NCI-H510A (cell line): Measurements from ENCODE around the gene CPEB4.
A peak's percentile ranks its signal among the peaks of the same experiment; 100 is the strongest.

Source experiments
- DNase-seq: peaks from one replicate; lab custom pipeline; 2025; lab: John Stamatoyannopoulos, UW

Gene CPEB4

DNA sequence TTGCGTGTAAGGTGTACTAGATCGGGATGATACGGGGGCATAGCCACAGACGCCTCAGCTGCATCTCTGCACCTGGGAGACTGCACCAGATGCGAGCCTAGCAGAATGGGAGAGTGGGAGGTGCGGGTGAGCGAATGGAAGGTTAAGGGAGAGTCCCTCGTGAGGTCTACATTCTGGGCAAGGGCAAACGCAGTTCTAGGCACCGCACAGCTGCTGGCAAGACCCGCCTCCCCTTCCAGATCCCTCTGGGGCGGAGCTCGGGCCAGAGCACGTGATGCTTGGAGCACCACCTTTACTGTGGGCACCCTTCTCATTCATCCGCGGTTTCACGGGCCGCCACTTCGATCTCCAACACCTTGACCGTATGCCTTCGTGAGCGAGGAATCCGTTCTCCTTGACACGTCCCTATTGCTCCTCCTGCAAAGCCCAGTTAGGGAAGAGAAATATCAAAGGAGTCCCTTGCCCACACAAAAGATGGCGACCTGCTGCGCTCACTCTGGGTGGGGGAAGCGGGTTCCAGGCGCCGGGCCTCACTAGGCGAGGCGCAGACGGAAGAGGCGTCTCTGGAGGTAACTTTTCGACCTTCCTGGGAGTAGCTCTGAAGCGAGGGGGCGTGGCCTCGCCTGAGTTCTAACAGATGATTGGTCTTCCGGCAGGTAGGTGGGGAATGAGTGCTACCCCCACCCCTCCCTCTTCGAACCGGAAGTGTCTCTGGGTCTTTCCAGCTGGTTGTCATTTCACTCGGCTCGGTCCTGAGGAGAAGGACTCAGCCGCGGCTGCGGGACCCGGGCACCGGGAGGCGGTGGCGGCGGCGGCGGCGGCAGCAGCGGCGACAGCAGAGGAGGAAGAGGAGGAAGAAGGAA lies at the start of gene CPEB4:
Gene CPEB4 (plus strand): TSS at position 740 of the 863 bp plus-strand sequence. CDS start 1,385 bp downstream, outside the sequence.
- peak; percentile 92 for DNase-seq

DNA sequence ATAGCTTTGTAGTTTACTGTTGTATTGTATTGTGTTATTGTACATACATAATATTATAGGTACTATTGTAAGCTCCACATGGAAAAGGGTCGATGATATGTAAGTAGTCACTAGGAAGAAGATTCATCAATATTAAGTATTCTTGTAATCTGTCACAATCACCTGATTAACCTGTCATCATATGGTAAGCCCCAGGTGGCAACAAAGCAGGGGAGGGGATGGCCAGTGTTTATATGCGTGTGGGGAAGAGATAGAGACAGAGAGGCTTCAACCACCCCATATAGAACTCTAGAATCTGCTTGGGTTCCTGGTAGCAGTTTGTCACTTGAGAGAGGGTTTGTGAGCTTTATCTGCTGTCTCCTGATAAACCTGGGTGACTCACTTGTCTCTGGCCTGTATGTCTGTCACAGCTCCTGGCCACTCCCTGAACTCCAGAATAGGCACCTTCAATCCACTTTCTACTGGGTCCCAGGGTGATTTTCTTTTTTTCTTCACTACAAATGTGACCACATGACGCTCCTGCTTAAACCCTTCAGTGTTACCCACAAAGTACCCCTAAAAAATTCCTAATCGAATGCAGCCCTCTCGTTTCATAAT lies 48.9 kb upstream of the CPEB4 start:
- DNase-seq: no peak

DNA sequence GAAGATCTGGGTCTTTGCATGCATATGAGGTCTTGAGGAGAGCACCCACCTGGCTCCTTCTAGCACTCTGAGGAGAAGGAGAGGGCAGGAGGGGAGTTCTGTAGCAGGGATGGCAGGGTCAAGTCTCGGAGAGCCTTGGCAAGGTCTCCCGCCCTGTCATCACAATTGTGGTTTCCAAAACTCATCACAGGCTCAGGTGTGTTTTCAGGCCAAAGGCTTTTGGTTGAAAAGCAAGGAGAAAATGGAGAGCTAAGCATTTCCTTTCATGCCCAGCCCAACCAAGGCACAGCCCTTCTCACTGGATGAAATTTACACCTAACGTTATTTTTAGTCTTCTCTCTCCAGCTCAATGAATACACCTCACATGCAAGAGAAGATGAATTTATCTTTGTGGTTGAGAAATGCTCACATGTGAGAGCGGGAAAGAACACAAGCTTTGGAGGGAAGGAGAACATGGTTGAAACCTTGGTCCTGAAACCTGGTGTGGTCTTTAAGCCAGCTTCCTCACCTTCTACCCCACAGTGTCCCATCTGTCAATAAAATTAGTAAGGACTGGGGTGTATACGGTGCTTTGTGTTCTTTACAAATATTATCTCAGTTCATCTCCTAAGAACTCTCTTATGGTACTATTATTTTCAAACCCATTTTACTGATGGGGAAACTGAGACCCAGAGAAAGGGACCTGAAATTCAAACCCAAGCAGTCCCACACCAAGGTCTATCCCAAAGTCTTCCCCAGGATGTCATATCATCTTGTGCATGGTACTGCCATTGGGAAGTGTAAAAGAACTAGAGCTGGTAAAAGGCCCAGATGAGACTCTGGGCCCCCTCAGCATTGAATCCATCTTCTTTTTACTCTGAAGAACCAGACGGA lies 47.8 kb upstream of the CPEB4 start:
- DNase-seq: no peak

DNA sequence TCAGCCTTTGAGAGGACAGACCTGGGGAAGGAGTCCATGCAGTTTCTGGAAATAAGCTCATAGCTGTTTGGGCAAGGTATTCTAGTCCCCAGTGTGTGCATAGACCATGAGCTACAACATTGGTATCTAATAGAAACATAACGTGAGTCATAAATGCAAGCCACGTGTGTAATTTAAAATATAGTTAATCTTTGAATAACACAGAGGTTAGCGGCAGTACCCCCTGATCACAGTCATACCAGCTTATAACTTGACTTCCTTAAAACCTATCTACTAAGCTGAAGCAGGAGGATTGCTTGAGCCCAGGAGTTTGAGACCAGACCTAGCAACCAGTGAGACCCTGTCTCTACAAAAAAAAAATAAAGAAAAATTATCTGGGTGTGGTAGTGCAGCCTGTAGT lies 46.4 kb upstream of the CPEB4 start:
- DNase-seq: no peak

DNA sequence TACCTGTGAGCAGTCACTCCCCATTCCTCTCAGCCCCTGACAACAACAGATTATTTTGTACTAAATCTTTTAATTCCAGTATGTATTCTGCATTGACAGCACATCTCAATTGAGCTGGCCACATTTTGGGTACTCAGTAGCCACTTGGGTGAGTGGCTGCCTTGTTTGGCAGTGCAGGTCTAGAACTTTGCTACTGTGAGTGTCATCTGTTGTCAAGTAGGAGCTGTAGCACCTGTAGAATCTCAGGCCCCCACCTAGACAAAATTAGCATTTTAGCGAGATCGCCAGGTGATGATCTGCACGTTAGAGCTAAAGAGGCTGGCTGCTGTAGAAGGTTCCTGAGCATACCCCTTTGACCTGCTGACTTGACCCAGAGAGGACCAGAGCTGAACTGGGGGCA lies 44.4 kb upstream of the CPEB4 start:
- no peak for DNase-seq

DNA sequence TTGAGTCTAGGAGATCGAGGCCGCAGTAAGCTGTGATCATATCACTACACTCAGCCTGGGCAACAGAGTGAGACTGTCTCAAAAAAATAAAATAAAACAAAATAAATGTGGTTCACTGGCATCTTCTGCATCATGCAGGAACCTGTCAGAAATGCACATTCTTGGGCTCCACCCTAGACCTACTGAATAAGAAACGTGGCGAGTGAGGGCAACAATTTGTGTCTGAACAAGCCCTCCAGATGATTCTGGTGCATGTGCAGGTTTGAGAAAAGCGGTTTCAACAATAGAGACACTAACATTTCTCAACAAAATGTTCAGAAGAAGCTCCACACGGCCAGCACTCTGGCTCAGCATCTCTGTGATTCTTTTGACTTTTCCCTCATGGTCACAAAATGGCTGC lies 42.8 kb upstream of the CPEB4 start:
- DNase-seq: no peak

DNA sequence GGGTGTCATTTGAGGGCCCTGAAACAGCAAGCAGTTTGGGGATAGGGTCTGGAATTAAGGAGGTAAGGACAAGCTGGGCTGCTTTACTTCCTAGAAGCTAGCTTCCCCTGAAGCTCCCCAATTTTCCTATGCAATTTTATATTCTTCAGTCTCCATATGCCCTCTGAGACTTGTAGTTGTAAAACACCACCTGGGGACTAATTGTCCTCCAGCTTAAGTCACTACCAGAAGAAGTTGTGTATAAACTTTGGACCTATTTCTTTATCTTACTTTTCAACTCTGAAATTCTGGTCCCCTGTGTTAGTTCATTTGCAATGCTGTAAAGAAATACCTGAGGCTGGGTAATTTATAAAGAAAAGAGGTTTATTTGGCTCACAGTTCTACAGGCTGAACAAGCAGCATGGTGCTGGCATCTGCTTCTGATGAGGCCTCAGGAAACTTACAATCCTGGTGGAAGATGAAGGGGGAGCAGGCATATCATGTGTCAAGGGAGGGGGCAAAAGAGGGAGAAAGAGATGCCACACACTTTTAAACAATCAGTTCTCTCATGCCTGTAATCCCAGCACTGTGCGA lies 41.1 kb upstream of the CPEB4 start:
- no peak for DNase-seq

DNA sequence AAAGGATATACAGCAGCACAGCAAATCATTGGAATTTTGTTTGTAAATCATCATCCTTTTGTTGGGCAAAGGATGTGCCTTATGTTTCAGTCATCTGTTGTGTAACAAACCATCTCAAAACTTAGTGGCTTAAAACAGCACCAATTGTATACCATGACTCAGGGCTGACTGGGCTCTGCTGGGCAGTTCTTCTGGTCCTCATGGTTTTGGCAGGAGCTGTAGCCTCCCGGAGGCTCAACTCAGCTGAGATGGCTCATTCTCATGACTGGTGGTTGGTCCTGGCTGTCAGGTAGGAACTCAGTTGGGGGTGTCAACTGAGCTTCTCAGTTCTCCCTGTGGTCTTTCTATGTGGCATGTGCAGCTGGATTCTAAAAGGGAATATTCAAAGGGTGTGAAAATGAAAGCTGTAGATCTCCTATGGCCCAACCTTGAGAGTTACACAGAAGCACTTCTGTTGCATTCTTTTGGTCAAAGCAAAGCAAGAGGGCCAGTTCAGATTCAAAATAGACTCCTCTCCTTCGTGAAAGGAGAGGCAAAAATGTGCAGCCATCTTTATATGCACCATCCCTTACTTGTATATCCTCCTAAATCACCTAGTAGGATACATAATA lies 39.1 kb upstream of the CPEB4 start:
- DNase-seq: no peak

- DNase-seq: no peak
Measured at GRCh38 chr5:173849908-173850307, 38.2 kb upstream of the CPEB4 start.

- DNase-seq: no peak
Measured at GRCh38 chr5:173850659-173851058, 37.5 kb upstream of the CPEB4 start.

DNA sequence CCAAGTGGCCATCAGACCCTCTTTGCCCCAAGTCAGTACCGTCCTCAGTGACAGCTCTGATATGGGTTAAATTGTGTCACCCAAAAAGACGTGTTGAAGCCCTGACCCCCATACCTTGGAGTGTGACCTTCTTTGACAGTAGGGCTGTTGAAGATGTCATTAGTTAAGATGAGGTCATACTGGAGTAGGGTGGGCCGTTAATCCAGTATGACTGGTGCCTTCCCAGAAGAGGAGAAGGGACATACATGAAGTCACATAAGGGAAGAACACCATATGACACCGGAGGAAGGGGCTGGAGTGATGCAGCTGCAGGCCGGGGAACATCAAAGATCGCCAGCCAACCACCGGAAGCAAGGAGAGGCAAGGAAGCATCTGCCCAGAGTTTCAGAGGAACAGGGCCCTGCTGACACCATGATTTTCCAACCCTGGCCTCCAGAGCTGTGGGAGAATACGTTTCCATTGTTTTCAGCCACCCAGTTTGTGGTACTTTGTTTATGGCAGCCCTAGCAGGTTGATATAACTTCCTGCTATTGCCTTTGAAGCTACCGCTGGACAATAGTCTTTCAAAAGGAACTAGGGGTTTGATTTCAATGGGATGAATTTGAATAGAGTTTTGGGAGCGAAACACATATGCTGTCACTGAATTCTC lies 36.4 kb upstream of the CPEB4 start:
- DNase-seq: no peak

DNA sequence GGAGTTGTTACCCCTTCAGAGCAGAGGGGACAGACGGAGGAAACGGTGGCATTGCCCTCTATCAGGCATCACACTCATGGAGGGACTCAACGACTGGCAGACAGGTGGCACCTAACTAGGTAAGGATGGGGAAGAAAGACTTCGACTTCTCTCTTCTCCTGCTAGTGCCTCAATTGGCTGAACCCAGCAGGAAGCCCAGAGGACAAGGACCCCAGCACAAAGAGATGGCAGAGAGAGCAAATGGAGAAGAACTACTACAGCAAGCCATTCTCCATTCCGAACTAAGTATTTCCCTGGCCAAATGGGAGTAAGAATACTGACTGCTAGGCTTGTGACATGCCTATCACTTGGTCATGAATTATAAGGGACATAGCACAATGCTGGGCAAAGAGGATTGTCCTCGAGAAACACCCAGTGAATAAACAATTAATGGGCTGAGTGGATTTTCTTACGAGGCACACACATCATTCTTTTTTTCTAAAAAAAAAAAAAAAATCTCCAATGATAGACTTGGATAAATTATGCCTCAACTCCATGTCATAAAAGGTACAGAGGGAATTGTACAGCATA lies 35.3 kb upstream of the CPEB4 start:
- no peak for DNase-seq

GRCh38 chr5:173853370-173854131 lies 34.6 kb upstream of the CPEB4 start:
- no peak for DNase-seq

DNA sequence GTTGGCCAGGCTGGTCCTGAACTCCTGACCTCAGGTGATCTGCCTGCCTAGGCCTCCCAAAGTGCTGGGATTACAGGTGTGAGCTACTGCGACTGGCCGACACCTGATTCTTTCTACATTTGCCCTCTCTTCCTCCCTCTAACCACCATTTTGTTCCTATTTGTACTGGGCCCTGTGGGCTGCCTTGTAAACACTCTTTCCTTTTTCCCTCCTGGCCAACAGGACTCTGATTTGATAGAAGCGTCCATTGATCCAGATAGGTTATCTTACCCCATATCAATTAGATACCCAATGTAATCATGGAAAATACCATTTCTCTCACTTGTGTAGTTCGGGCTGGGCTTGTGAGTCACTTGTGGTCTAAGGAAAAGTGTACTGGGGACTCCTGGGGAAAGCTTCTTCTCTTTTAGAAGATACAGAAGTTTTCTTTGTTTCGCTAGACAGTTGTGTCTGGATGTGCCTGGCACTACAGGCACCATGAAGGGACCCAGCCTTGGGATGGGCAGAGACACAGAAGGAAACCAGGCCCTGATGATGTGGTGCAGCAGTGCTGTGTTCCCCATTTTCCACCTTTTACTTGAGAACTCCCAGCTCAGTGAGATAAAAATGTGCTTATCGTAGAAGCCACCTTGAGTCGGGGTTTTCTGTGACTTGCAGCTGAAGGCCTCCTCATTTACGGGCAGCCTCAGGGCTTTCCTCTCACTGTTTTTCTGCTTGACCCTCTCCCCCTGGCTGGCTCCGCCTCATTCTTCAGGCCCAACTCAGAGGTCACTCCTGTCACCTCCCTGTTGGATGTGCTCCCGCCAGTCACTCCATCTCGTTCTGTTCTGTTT lies 32.8 kb upstream of the CPEB4 start:
- DNase-seq: no peak

GRCh38 chr5:173855995-173856656 lies 32.0 kb upstream of the CPEB4 start:
- DNase-seq: no peak

GRCh38 chr5:173857234-173857633 lies 30.9 kb upstream of the CPEB4 start:
- DNase-seq: no peak

GRCh38 chr5:173858021-173858669 lies 30.0 kb upstream of the CPEB4 start:
- no peak for DNase-seq
